ENCODE results near the gene BRIX1. TPM values are rescaled to one million over a fixed set of nuclear protein-coding genes. Genes with fewer than 3 reads are reported as not detected.

BRIX1 gene
- total and polyA plus RNA-seq, 2 of the 13 experiments (the other 11 are each of a cell fraction or from before 2014, with no cell fraction given): 23.6 to 78.4 TPM

DNA sequence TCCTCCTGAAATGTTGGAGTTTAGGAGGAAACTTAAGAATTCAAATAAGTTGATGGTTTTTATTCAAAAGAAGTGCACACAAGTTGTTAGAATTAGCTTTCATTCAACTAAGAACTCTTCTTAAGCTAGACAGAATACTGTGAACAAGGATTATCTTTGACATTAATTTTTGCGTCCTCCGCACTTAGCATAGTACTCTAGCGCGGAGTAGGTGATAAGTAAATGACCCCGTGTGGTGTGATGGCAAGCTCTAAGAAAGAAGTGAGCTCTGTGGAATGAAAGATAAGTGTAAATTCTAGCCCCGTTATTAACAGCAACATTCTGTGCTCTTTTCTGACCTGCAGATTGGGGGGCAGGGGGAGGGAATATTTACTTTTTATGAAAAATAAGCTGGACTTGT, 1.0 kb downstream of the BRIX1 start:
- H3K27me3 ChIP-seq (ENCODE audit: control insufficient read depth in 1 of 2, insufficient read depth in 2 of 2, low read length in 2 of 2): no peaks in the 10 kb centered on the region; a peak in 1 of 5 replicates
- no peak overlapping the region for H2AFZ ChIP-seq (ENCODE audit: low read length)
- 1% methylated on average over 6 of the region's 6 CpGs for WGBS (ENCODE audit: low lambda C conversion rate)
- no peaks in the 10 kb centered on the region; the same call in 1 of the 2 replicates for H4K20me1 ChIP-seq (ENCODE audit: insufficient read depth, low read length)
- H3K4me1 ChIP-seq (ENCODE audit: insufficient read depth, low read length): peaks cover 39% of the 10 kb centered on the region
- H3K4me3 ChIP-seq (replicated peaks in 1 of 3; ENCODE audit: insufficient read depth in 1 of 3, low read depth in 2 of 3, low read length in 3 of 3): peak overlapping the region; percentile 83 to 99 (median 95)
- intact Hi-C loops (cut with micrococcal nuclease; ENCODE audit: unreplicated experiment): loop anchor here (5.0 kb wide), 1 partner anchor 259 kb away; the partner anchor contains the start of gene RAI14
- TF ChIP-seq RNF2 (conservative IDR thresholded peaks at IDR 0.05; ENCODE audit: low read depth) (no peak), ADNP (CRISPR knock-in tag; IDR thresholded peaks at IDR 0.05) (no peak), SRSF9 (IDR thresholded peaks at IDR 0.05; ENCODE audit: borderline replicate concordance, insufficient read depth, low read depth, low read length, poor library complexity, severe bottlenecking) (no peak), SETDB1 (CRISPR knock-in tag; IDR thresholded peaks at IDR 0.05; ENCODE audit: borderline replicate concordance) (no peak), ZNF549 (CRISPR knock-in tag; IDR thresholded peaks at IDR 0.05) (no peak), ZNF282 (IDR thresholded peaks at IDR 0.05; ENCODE audit: partially characterized antibody) (no peak), ZFP1 (CRISPR knock-in tag; IDR thresholded peaks at IDR 0.05) (no peak), GATA4 (IDR thresholded peaks at IDR 0.05; ENCODE audit: borderline replicate concordance, low read depth) (no peak), CREM (IDR thresholded peaks at IDR 0.05) (no peak), CREM (CRISPR knock-in tag; IDR thresholded peaks at IDR 0.05) (no peak), PAF1 (CRISPR knock-in tag; IDR thresholded peaks at IDR 0.05) (no peak), ZFAT (CRISPR knock-in tag; conservative IDR thresholded peaks at IDR 0.05) (no peak), HCFC1 (IDR thresholded peaks at IDR 0.05; ENCODE audit: low read depth, low read length) (no peak), BCL6 (CRISPR knock-in tag; IDR thresholded peaks at IDR 0.05) (no peak), ZMYM2 (CRISPR knock-in tag; IDR thresholded peaks at IDR 0.05) (no peak), ZNF143 (CRISPR knock-in tag; IDR thresholded peaks at IDR 0.05) (no peak), ZNF878 (CRISPR knock-in tag; IDR thresholded peaks at IDR 0.05) (no peak)
- TF ChIP-seq, protein P1, sequence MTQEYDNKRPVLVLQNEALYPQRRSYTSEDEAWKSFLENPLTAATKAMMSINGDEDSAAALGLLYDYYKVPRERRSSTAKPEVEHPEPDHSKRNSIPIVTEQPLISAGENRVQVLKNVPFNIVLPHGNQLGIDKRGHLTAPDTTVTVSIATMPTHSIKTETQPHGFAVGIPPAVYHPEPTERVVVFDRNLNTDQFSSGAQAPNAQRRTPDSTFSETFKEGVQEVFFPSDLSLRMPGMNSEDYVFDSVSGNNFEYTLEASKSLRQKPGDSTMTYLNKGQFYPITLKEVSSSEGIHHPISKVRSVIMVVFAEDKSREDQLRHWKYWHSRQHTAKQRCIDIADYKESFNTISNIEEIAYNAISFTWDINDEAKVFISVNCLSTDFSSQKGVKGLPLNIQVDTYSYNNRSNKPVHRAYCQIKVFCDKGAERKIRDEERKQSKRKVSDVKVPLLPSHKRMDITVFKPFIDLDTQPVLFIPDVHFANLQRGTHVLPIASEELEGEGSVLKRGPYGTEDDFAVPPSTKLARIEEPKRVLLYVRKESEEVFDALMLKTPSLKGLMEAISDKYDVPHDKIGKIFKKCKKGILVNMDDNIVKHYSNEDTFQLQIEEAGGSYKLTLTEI (CRISPR knock-in tag; conservative IDR thresholded peaks at IDR 0.05): no peak
- TF ChIP-seq, protein P2, sequence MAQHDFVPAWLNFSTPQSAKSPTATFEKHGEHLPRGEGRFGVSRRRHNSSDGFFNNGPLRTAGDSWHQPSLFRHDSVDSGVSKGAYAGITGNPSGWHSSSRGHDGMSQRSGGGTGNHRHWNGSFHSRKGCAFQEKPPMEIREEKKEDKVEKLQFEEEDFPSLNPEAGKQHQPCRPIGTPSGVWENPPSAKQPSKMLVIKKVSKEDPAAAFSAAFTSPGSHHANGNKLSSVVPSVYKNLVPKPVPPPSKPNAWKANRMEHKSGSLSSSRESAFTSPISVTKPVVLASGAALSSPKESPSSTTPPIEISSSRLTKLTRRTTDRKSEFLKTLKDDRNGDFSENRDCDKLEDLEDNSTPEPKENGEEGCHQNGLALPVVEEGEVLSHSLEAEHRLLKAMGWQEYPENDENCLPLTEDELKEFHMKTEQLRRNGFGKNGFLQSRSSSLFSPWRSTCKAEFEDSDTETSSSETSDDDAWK (CRISPR knock-in tag; IDR thresholded peaks at IDR 0.05): no peak
- TF ChIP-seq, protein P3, sequence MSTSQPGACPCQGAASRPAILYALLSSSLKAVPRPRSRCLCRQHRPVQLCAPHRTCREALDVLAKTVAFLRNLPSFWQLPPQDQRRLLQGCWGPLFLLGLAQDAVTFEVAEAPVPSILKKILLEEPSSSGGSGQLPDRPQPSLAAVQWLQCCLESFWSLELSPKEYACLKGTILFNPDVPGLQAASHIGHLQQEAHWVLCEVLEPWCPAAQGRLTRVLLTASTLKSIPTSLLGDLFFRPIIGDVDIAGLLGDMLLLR (CRISPR knock-in tag; IDR thresholded peaks at IDR 0.05): no peak
- TF ChIP-seq, protein P4, sequence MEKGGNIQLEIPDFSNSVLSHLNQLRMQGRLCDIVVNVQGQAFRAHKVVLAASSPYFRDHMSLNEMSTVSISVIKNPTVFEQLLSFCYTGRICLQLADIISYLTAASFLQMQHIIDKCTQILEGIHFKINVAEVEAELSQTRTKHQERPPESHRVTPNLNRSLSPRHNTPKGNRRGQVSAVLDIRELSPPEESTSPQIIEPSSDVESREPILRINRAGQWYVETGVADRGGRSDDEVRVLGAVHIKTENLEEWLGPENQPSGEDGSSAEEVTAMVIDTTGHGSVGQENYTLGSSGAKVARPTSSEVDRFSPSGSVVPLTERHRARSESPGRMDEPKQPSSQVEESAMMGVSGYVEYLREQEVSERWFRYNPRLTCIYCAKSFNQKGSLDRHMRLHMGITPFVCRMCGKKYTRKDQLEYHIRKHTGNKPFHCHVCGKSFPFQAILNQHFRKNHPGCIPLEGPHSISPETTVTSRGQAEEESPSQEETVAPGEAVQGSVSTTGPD (CRISPR knock-in tag; IDR thresholded peaks at IDR 0.05): no peak
- DNase-seq (ENCODE audit: low spot score) (no peak), FAIRE-seq (no peak), ATAC-seq (no peak)
- H3K9me3 ChIP-seq (ENCODE audit: low read length): no peaks in the 10 kb centered on the region
- no TSS peak for BruUV-seq (replicated peaks)
- in situ Hi-C loops (cut with HindIII; ENCODE audit: extremely low pct_ligation_motif_present, low pct_unique_long_range_greater_than_20kb): no loop called here
- CTCF ChIA-PET (ENCODE audit: low intra/inter-chr PET ratio, low total read pairs): no interaction called here
- H3K4me2 ChIP-seq (ENCODE audit: low read depth, low read length): peak overlapping the region; percentile 69
- H3K79me2 ChIP-seq (ENCODE audit: insufficient read depth, low read length): peaks cover 68% of the 10 kb centered on the region
- H3K9ac ChIP-seq (ENCODE audit: insufficient read depth, low read depth, low read length): peak overlapping the region; percentile 97
- H3K27ac ChIP-seq (ENCODE audit: extremely low read length, insufficient read depth, low read length): peak overlapping the region; percentile 89
- POLR2A ChIA-PET: interaction anchor here (1.2 to 5.4 kb wide), 3 partner anchors 13 to 428 kb away, joined by 3 to 92 read pairs (median 16); partner anchors contain the start of genes DNAJC21 and TTC23L
- H3K36me3 ChIP-seq (replicated peaks in 1 of 2; ENCODE audit: control insufficient read depth in 1 of 2, insufficient read depth in 2 of 2, low read length in 2 of 2): peaks cover 2 to 28% of the 10 kb centered on the region in 2 experiments

Measured in HepG2 (cell line).